NCI-H774 (cell line): ENCODE results near the gene FRMD1.

ENCODE experiments used
- DNase-seq: peaks from one replicate; lab custom pipeline; 2025; lab: John Stamatoyannopoulos, UW

Gene FRMD1

DNA sequence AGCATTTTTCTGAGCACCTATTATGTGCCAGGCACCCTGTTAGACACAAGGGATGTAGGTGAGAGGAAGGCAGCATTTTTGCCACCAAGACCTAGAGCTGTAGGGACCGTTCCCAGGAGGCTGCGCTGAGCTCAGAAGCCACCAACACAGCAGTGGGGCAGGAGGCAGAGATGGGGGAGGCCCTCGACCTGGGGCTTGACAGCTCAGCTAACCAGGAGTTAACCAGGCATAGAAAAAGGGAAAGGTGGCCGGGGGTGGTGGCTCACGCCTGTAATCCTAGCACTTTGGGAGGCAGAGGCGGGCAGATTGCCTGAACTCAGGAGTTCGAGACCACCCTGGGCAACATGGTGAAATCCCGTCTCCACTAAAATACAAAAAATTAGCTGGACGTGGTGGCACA, 52.1 kb downstream of the FRMD1 start:
- DNase-seq, result no peak

DNA sequence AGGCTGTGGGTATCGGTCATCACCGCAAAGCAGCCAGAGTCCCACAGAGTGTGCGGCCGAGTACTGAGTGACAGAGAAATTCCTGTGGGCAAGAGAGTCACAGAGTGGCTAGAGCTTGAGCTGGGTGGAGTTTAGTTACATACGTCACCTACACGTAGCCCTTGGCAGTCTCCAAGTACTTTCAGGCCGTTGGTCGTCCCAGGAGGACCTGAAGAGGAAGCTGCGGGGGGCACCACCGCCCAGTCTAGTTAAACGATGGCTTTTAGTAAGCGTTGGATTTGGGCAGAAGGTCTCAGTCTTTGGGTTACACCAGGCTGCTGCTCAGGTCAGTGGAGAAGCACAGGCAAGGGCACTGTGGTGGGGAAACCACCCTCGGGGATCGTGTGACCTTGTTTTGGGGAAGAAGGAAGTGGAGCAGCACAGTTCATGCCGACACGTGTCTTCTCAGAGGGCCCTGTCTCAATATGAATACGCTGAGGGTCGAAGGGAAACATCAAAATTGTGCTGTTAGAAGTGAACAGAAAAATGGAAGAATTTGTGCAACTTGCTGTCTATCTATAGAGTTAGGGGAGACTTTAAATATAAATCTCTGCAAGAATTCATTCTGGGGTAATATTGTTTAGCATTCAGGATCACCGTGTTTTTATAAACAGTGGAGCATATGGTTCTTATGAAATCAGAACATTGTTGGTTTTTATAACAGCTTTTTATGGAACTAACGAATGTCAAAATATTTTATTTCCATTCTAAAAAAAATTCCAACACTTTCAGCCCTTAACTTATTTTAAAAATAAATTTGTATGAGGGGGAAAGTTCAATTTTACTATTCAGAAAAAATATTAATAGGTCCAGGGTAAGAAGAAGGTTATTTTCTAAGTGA, 52.9 kb downstream of the FRMD1 start:
- no peak for DNase-seq

DNA sequence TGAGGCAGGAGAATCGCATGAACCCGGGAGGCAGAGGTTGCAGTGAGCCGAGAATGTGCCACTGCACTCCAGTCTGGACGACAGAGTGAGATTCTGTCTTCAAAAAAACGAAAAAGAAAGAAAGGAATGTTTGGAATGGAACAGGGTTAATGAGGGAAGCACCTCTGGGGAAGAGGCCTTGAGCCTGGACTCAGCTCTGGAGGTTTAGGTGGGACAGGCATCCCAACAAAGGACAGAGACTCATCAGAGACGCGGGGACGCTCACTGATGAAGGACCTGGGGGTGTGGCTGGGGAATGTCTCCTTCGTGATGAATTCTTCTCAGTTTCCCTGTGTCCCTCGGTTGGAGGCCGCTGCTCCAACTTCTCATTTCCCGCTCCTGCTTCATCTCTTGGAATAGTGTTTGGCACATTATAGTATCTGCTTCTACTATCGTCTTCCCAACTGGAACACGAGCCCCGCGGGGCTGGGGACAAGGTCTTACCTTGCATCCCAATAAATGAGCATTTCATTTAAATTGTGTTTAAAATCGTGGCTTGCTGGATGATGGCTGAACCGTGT, 54.0 kb downstream of the FRMD1 start:
- DNase-seq, result no peak

DNA sequence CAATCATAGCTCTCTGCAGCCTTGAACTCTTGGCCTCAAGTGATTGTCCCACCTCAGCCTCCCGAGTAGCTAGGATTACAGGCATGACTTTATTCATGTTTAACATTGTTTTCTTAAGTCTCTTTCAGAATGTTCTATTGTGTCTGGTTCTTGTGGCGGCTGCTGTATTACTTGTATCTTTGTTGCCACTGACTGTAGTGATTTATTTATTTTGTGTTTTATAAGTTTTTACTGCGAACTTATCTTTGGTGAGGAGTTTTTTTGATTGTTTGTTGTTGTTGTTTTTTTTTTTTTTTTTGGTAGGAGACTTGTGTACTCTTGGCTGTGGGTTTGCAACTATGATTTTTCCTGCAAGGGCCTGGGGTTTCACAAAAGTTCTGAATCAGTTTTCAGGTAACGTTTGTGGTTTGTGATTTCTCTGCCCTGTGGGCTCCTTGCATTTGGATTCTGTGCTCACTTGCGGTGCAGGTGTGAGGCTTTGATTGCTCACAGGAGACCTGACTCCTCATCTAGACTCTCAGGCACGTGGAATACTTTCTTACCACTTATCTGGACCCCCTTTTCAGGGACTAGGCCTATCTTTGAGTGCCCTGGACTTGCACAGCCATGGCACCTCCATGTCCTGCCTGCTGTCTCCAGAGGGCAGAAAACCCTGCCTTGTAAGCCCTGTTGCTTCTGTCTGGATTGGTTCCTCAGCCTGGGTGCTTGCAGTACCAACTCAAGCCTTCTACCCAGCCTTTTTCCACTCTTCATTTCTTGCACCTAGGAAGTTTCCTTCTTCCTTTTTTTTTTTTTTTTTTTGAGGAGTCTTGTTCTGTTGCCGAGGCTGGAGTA, 56.3 kb downstream of the FRMD1 start:
- no peak for DNase-seq

DNA sequence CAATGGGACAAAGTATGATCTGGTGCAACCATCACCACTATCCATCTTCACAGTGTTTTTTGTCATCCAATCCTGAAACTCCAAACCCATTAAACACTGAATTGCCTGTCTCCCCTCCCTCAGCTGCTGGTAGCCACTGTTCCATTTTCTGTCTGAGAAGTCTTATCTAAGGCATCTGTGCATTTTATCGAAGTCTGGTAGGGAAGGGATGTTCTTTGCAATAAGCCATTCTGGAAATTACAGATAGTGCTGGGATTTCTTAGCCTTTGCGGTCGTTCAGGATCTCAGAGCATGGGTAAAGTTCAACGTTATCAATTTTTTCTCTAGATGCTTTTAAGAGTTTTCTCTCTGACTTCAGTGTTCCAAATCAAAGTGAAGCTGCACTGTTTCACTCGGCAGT, 57.4 kb downstream of the FRMD1 start:
- DNase-seq, result no peak

DNA sequence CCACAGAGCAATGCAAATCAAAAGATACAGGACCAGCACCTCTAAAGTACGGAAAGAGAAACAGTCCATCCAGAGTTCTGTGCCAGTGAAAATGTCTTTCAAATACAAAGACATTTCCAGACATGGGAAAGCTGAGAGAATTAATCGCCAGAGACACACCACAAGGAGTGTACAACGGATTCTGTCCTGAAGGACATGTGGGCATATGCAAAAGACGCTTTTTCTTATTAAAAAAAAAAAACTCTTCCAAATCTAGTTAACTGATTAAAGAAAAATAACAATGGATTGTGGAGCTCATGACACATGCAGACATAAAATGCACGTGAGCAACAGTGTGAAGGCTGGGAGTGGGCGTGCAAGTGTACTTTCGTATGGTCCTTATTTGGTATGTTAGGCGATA, 58.8 kb downstream of the FRMD1 start:
- no peak for DNase-seq

DNA sequence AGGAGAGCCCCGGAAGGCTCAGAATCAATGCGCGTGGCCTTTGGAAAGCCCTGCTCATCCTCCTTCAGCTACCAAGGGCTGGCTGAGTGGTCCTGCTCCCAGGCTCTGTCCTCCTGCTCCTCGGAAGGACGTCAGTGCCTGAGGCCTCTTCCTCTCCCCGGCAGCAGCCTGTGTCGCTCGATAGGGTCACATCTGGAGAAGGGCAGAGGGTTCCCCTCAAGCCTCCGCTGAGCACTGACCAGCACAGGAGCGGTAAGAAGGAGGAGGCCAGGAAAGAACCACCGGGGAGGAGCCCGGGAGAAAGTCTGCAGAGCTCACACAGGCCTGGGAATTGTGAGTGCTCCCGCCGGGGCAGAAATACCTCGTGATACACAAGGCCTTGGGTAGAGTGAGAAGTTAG, 60.3 kb downstream of the FRMD1 start:
- no peak for DNase-seq

DNA sequence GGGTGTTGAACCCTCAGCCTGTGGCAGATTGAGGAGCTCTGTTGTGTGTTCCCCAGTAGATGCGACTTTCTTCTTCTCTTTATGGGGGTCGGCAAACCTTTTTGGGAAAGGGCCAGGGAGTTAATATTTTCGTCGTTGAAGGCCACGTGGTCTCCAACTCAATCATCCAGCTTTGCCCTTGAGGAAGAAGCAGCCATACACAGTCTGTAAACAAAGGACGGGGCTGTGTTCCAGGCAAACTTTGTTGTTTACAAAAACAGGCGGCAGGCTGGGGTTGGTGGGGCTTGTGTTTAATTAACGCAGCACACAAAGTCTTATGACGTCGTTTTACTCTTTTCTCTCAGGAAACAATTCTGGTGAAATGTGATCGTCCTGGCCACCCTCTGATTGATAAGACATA, 61.4 kb downstream of the FRMD1 start:
- no peak for DNase-seq

DNA sequence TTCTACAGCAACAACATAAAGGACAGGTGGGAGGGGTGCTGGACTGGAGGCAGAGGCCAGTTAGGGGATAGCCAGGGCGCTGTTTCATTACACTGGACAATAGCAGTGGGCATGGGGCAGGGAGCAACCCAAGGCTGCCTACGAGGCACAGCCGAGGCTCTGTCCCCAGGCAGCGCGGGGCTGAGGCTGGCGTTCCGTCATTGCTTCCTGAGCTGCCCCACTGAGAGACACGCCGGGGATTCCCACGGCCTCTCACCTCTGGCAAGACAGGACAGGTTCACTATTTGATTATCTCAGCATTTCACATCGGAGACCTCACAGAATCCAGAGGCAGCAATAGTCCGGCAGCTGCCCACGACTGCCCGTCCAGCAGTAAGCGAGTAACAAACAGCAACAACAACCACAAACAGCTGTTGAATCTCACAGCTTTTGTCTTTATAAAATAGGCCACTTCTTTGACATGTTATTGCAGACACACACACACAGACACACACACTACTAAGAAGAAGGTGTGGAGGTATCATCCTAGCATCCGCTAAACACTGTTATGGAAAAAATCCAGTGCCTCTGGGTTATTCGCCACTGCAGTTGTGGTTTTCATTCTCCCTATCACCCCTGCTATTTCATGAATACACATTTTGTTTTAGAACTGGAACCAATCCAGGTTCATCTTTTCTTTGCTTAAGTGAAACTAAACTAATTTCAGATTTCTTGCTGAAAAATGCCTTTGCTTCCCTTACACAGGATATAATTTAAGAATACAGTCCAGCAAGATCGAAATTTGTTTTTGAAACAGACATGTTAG, 62.1 kb downstream of the FRMD1 start:
- no peak for DNase-seq

DNA sequence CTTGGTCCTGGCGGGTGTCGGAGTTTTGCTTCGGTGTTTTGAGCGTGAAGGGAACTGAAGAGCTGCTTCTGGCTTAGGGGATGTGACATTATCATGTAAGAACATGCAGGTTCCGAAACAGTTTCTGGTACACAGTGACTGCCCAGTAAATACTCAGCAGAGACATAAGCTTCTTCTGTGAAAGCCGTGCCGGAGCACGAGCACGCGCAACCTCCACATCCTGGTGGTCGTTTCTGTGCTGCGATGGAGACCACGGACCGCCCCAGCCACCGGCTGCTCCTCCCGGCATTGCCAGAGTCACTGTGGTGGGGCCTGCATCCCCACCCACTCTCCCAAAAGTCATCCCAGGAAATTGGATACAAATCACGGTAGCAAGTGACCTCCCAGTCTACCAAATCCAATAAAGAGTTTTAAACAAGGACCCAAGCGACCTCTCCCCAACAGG, 62.8 kb downstream of the FRMD1 start:
- DNase-seq, result no peak

DNA sequence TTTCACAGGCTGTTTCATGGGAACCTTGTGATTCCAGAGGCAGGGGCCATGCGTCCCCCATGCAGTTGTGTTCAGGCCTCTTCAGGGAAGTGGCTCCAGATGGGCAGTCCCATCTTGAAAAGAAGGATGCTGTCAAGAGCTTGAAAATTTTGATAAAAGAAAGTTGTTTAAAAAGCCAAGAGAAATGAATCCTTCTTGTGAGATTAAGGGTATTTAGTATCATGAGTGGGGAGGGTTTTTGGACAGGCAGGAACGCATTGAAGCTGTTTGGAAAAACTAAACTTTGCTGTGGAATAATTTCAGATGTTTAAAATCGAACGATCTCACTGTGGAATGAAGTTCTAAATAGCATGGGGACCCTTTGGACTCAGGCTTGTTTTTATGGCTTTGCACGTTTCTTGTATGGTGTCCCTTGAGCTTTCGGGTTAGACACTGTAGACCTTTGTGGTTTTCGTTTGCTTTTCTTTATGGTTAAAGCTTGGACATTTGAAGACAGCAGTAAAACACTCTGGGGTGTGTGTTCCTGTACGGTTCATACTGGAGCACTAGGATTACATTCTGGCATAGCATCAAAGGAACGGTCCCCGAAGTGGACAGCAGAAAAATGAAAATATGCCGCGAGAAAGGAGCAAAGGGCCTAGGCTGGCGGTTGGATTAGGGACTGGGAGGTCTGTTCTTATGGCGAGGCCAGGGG, 63.4 kb downstream of the FRMD1 start:
- no peak for DNase-seq

DNA sequence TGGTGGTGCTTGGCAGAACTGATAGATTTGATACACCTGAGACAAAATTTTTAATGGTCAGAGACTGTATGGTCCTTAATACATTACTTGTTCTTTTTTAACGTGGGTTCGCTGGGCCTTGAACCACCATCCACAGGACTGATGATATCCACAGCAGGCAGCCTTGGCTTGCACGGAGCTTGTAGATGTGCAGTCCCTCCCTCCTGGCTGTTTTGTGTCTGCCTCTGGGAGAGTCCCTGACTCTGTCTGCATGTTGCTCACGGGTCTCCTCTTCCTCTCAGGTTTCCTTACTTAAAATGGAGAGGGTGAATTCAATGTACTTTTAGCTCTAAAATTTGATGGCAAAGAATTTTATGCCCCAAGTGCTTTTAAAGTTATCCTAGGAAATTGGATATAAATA, 64.0 kb downstream of the FRMD1 start:
- DNase-seq, result no peak

DNA sequence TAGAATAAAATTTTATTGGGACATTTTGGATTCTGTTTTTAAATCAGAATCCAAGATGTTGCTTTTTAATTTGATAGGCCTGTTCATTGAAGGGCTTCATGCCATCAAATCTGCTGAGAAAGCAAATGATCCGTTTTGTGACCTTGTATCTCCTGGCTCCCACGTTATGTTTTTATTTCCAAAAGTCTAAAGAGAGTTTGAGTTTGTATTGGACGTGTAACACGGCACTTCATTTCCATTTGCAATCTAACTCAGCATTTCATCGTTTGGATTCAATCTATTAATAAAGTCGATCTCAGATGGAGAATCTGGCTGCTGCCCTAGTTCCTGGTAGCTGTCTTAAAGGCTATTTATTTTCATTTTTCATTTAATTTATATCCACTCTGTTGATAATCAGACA, 64.6 kb downstream of the FRMD1 start:
- DNase-seq, result no peak

DNA sequence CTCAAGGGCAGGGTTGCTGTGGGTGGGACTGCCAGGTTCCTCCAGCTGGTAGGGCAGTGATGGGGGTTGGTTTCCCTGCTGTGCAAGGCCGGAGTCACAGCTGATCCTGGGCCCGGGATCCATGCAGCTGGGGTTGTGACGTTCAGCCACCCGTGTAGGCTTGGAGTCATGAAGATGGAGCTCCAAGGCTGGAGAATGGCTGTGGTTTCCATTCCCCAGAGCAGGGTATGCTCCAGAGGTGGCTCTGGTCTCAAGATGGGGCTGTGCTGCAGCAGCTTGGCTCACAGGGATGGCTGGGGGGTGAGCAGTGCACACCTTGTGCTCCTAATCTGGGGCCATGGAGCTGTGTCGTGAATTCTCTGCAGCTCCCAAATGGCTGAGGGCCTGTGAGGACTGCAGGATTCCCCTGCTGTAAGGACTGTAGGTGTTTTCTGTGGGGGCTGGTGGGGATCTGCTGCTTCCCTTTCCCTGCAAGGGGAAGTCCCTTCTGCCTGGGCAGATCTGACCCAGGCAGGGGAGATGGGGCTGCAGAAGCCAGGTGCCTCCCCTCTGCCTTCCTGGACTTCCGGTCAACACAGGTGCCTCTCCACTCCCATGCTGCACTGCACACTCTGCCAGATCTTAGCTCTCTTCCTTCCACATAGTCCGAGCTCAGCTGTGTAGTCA, 65.6 kb downstream of the FRMD1 start:
- no peak for DNase-seq

DNA sequence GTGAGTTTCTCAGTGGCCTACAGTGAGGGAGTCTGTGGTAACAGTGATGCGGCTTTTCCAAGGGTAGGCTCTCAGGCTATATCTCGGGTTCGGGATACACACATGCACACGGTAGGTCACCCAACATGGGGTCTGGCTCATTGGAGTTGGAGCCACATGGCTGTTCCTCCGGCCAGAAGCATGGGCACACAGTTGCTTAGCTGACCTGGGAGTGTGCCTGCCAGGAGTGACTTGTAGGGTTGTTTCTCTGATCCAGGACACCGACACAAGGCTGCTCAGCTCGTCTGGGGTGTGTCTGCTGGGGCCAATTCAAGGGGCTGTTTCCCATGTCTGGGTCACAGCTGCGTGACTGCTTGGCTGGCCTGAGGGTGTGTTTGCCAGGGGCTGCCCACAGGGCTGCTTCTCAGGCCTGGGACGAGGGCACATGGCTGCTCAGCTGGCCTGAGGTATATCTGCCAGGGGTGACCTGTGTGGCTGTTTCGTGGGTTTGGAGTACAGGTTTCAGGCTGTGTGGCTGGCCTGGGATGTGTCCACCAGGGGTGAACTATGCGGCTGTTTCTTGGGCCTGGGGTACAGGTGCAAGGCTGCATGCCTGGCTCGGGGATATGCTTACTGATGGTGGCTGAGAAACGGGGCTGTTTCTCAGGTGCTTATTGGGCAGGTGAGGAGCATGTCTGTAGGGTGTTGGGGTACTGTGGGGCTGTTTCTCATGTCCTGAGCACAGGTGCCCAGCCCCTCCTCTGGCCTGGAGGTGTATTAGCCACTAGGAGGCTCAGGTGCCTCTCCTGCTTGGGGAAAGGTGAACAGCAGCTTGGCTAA, 66.4 kb downstream of the FRMD1 start:
- no peak for DNase-seq

DNA sequence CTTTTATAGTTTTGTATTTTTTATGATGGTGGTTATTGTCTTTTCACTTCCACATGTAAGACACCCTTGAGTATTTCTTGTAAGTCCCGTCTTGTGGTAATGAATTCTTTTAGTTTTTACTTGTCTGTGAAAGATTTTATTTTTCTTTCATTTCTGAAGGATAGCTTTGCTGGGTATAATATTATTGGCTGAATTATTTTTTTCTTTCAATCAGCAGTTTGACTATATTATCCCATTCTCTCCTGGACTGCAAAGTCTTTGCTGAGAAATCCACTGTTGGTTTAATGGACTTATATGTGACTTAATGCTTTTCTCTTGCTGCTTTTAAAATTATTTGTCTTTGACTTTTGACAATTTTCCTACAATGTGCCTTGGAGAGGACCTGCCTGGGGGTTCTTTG, 67.7 kb downstream of the FRMD1 start:
- DNase-seq, result no peak

DNA sequence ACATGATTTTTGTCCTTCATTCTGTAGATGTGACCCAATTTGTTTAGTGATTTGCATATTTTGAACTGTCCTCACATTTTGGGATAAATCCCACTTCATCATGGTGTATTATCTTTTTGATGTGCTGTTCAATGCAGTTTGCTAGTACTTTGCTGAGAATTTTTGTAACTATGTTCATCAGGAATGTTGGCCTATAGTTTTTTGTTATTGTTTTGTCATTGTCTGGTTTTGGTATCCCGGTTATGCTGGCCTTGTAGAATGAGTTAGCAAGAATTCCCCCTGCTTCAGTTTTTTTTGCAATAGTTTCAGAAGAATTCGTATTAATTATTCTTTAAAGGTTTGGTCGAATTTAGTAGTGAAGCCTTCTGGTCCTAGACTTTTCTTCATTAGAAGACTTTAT, 69.7 kb downstream of the FRMD1 start:
- DNase-seq, result no peak

DNA sequence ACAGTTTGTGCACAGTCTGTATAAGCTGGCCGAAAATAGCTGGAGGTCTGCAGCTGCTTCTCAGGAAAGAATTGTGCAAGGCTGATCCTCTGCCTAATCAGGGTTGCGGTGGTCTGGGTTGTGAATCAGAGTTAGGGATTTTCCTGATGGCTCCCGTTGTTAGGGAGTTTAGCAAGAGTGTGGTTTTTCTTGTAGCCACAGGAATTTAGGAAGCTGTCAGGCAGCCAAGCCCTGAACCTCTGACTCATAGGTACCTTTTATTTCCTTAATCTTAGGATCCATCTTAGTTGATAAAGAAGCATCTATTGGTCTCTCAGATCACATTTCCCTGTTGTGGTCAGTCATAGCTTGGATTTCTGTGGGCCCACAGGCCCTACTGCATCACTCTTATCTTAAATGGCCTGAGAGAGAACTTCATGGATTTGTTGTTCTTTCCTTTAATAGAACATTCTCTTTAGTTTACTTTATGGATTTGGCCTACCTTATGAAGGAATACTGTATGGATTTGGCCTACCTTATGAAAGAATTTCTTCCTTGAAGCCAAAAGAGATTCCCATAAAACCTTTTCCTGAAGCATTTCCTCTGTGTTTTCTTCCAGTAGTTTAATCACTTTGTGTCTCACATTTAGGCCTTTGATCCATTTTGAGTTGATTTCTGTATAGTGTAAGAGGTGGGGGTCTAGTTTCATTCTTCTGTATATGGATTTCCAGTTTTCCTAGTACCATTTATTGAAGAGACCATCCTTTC, 71.2 kb downstream of the FRMD1 start:
- DNase-seq, result no peak

DNA sequence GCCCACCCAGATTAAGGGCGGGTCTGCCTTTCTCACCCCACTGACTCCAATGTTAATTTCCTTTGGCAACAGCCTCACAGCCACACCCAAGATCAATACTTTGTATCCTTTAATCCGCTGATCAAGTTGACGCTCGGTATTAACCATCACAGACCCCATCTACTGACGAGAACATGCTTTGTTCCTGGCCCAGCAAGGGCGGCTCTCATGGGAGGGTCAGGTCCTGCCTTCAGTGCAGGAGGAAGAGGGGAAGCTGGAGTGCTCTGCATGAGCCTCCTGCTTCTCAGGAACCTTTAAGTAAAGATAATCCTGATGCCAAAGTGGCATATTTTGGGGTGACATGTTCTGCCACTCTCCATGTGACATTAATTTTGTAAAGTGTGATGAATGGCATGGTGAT, 73.2 kb downstream of the FRMD1 start:
- DNase-seq, result no peak
